SK-N-SH (cell line): ENCODE data around the gene SPTAN1.

Experiments used
- EP300 ChIP-seq, 2 experiments: IDR thresholded peaks; 2 replicates each; pipeline versions ENCODE4 v1.4.0 to v1.6.1; 2012; ENCODE audit warnings: borderline replicate concordance in 1 of 2, low read depth in 1 of 2, low read length in 1 of 2
- GABPA ChIP-seq: IDR thresholded peaks from 2 replicates; pipeline ENCODE4 v1.4.0; 2012; ENCODE audit warnings: low read depth, mild to moderate bottlenecking
- MAX ChIP-seq: IDR thresholded peaks from 2 replicates; pipeline ENCODE4 v1.4.0; 2012; ENCODE audit warnings: low read depth
- NRF1 ChIP-seq: IDR thresholded peaks from 2 replicates; pipeline ENCODE4 v1.6.1; 2012; ENCODE audit warnings: low read depth, mild to moderate bottlenecking, low read length
- POLR2AphosphoS5 ChIP-seq: IDR thresholded peaks from 2 replicates; pipeline ENCODE4 v1.6.1; 2012; ENCODE audit warnings: low read depth, low read length
- RAD21 ChIP-seq: IDR thresholded peaks from 2 replicates; pipeline ENCODE4 v1.6.1; 2012; ENCODE audit warnings: mild to moderate bottlenecking, low read length
- RCOR1 ChIP-seq: fragments of 150-350 bp; IDR thresholded peaks from 2 replicates; pipeline ENCODE4 v1.6.1; 2017; ENCODE audit warnings: antibody characterized with exemption, low read length
- REST ChIP-seq: IDR thresholded peaks from 2 replicates; pipeline ENCODE4 v1.6.1; 2012; ENCODE audit warnings: mild to moderate bottlenecking, low read depth, low read length, moderate library complexity
- RFX5 ChIP-seq: IDR thresholded peaks from 2 replicates; pipeline ENCODE4 v1.6.1; 2012; ENCODE audit warnings: mild to moderate bottlenecking, improper control_type of control experiment, low read length
- SIN3A ChIP-seq: IDR thresholded peaks from 2 replicates; pipeline ENCODE4 v1.6.1; 2012; ENCODE audit warnings: low read depth, mild to moderate bottlenecking, low read length, moderate library complexity, borderline replicate concordance
- TEAD4 ChIP-seq: IDR thresholded peaks from 2 replicates; pipeline ENCODE4 v1.4.0; 2012; ENCODE audit warnings: mild to moderate bottlenecking, borderline replicate concordance; ENCODE audit not compliant: insufficient read depth
- YY1 ChIP-seq: IDR thresholded peaks from 2 replicates; pipeline ENCODE4 v1.4.0; 2012; ENCODE audit warnings: low read depth, mild to moderate bottlenecking
- TF ChIP-seq, protein P1 (sequence below): fragments of 200-600 bp; sonication (generic); IDR thresholded peaks from 2 replicates; pipeline ENCODE4 v1.6.1; 2017; ENCODE audit warnings: antibody characterized with exemption, mild to moderate bottlenecking, moderate library complexity
- TF ChIP-seq, protein P2 (sequence below): fragments of 150-350 bp; IDR thresholded peaks from 2 replicates; pipeline ENCODE4 v1.6.1; 2016; ENCODE audit warnings: mild to moderate bottlenecking, low read depth, low read length

DNA sequence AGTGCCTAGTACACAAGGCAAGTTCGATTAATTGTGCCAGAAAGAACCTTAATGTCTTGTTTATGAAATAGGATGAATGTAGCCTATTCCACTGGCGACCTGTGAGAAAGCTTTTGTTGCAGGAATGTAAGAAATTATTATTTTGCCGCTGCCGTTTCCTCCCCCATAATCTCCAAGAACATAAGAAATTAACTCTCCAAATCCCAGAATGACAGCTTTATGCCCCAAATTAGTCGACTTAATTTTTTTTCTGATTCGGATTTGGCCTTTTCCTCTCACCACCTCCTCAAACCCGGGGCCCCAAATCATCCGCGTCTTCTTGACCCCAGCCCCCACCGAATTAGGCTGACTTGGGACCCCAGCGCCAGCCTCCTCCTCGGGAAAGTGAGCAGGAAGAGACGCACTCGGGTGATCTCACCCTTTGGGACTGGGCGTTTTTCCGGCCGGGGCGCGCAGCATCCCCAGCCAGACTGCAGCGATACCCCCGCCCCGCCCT is 682 bp upstream of the SPTAN1 start:
- TF ChIP-seq YY1 (no peak), REST (no peak), TEAD4 (0 out of 2 replicates have a peak, but pooled peaks have one; percentile 28), GABPA (peak; percentile 28; the same call in 1 of the 2 replicates), RCOR1 (no peak), RFX5 (0 out of 2 replicates have a peak, but pooled peaks have one; percentile 20), MAX (no peak), EP300 (IDR thresholded peaks at IDR 0.05; ENCODE audit: borderline replicate concordance in 1 of 2, low read depth in 1 of 2, low read length in 1 of 2) (no peak), POLR2AphosphoS5 (no peak; the same call in 1 of the 2 replicates), SIN3A (no peak), NRF1 (no peak), RAD21 (no peak)
- TF ChIP-seq, protein P1, sequence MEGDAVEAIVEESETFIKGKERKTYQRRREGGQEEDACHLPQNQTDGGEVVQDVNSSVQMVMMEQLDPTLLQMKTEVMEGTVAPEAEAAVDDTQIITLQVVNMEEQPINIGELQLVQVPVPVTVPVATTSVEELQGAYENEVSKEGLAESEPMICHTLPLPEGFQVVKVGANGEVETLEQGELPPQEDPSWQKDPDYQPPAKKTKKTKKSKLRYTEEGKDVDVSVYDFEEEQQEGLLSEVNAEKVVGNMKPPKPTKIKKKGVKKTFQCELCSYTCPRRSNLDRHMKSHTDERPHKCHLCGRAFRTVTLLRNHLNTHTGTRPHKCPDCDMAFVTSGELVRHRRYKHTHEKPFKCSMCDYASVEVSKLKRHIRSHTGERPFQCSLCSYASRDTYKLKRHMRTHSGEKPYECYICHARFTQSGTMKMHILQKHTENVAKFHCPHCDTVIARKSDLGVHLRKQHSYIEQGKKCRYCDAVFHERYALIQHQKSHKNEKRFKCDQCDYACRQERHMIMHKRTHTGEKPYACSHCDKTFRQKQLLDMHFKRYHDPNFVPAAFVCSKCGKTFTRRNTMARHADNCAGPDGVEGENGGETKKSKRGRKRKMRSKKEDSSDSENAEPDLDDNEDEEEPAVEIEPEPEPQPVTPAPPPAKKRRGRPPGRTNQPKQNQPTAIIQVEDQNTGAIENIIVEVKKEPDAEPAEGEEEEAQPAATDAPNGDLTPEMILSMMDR = no peak
- TF ChIP-seq, protein P2, sequence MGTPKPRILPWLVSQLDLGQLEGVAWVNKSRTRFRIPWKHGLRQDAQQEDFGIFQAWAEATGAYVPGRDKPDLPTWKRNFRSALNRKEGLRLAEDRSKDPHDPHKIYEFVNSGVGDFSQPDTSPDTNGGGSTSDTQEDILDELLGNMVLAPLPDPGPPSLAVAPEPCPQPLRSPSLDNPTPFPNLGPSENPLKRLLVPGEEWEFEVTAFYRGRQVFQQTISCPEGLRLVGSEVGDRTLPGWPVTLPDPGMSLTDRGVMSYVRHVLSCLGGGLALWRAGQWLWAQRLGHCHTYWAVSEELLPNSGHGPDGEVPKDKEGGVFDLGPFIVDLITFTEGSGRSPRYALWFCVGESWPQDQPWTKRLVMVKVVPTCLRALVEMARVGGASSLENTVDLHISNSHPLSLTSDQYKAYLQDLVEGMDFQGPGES = no peak
